ENCODE measurements around the gene NOL4L.

GRCh38 chr20:32482143-32482441 is 103.0 kb downstream of the NOL4L start:
- no peak for TF ChIP-seq POLR2AphosphoS5 (IDR thresholded peaks at IDR 0.05)
- no peak for TF ChIP-seq CTCF (IDR thresholded peaks at IDR 0.05)
- TF ChIP-seq EP300 (IDR thresholded peaks at IDR 0.05) = no peak

Measured in suprapubic skin (tissue), 4 donors.